KMS-11 (cell line): ENCODE measurements around the gene SYVN1.

Experiments used
- H2AFZ ChIP-seq: fragments of 200-600 bp; sonication (generic); 2 replicates; pipeline ENCODE4 v1.6.1; 2016; ENCODE audit warnings: antibody characterized with exemption, mixed run types, low read depth
- H3K27ac ChIP-seq: fragments of 200-600 bp; sonication (generic); 2 replicates; pipeline ENCODE4 v1.6.1; 2016; ENCODE audit warnings: mild to moderate bottlenecking, mixed run types
- H3K27me3 ChIP-seq: fragments of 200-600 bp; sonication (generic); 2 replicates; pipeline ENCODE4 v1.6.1; 2017; ENCODE audit warnings: mild to moderate bottlenecking, low read depth, mixed run types, moderate library complexity; ENCODE audit not compliant: insufficient read depth
- H3K36me3 ChIP-seq: fragments of 200-600 bp; sonication (generic); 2 replicates; pipeline ENCODE4 v1.6.1; 2017; ENCODE audit warnings: mild to moderate bottlenecking, mixed run types; ENCODE audit not compliant: insufficient read depth
- H3K4me1 ChIP-seq: fragments of 200-600 bp; sonication (generic); 2 replicates; pipeline ENCODE4 v1.6.1; 2016; ENCODE audit warnings: mild to moderate bottlenecking, low read depth, mixed run types; ENCODE audit not compliant: poor library complexity, severe bottlenecking
- H3K4me2 ChIP-seq: fragments of 200-600 bp; sonication (generic); 2 replicates; pipeline ENCODE4 v1.7.0; 2016; ENCODE audit warnings: mild to moderate bottlenecking, mixed run types
- H3K4me3 ChIP-seq: fragments of 200-600 bp; sonication (generic); IDR thresholded peaks from 2 replicates; pipeline ENCODE4 v1.6.1; 2017; ENCODE audit warnings: low read depth, low read length, mixed read lengths; ENCODE audit not compliant: insufficient read depth
- H3K79me2 ChIP-seq: fragments of 200-600 bp; sonication (generic); 2 replicates; pipeline ENCODE4 v1.6.1; 2016; ENCODE audit warnings: low read depth, mixed run types; ENCODE audit not compliant: insufficient read depth
- H3K9ac ChIP-seq: fragments of 200-600 bp; sonication (generic); 2 replicates; pipeline ENCODE4 v1.6.1; 2016; ENCODE audit warnings: mild to moderate bottlenecking, mixed run types
- H4K20me1 ChIP-seq: fragments of 200-600 bp; sonication (generic); 2 replicates; pipeline ENCODE4 v1.6.1; 2016; ENCODE audit warnings: mild to moderate bottlenecking, mixed run types; ENCODE audit not compliant: insufficient read depth
- CTCF ChIP-seq: fragments of 200-600 bp; sonication (generic); conservative IDR thresholded peaks from 2 replicates; pipeline ENCODE4 v1.6.1; 2017; ENCODE audit warnings: low read depth, mild to moderate bottlenecking, antibody characterized with exemption, low read length, moderate library complexity, mixed read lengths

SYVN1 gene

DNA sequence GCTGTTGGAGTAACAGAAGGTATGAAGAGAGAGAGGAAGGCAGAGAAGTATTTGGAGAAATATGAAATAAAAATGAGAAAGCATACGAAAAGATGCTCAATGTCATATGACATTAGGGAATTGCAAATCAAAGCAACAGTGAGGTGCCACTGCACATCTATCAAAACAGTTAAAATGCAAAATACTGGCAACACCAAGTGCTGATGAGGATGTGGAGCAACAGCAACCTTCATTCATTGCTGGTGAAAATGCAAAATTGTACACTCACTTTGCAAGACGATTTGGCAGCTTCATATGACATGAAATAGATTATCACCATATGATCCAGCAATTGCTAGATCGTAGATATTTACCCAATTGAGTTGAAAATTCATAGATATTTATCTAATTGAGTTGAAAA lies 26.3 kb upstream of the SYVN1 start:
- Histone ChIP-seq H3K27me3 (no peaks in the 10 kb centered on the region), H3K4me2 (no peak overlapping the region), H3K79me2 (no peaks in the 10 kb centered on the region), H3K4me3 (no peak overlapping the region), H4K20me1 (no peaks in the 10 kb centered on the region), H3K27ac (no peak overlapping the region), H3K9ac (no peak overlapping the region), H3K36me3 (no peaks in the 10 kb centered on the region), H3K4me1 (no peaks in the 10 kb centered on the region), H2AFZ (no peak overlapping the region)
- no peak for TF ChIP-seq CTCF

DNA sequence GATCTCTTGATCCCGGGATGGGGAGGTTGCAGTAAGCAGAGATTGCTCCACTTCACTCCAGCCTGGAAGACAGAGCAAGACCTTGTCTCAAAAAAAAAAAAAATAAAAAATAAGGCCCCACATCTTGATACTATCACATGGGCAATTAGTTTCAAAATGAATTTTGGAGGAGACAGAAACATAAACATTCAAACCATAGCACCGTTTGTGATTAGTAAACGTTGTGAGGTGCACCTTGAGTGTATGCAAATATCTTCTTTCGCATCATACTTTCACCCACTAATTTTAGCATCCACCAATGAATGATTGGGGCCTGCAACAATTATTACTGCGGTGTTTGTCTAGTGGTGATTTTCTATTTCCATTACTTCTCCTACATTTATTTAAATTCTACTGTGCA lies 24.7 kb upstream of the SYVN1 start:
- H4K20me1 ChIP-seq, result no peaks in the 10 kb centered on the region
- H2AFZ ChIP-seq, result no peak overlapping the region
- no peak for TF ChIP-seq CTCF

GRCh38 chr11:65157336-65157735 lies 23.0 kb upstream of the SYVN1 start:
- no peak for TF ChIP-seq CTCF
- Histone ChIP-seq H4K20me1 (no peaks in the 10 kb centered on the region), H3K4me2 (no peak overlapping the region), H3K79me2 (no peaks in the 10 kb centered on the region), H2AFZ (no peak overlapping the region), H3K36me3 (no peaks in the 10 kb centered on the region), H3K9ac (no peak overlapping the region), H3K27ac (no peak overlapping the region), H3K27me3 (no peaks in the 10 kb centered on the region), H3K4me3 (no peak overlapping the region), H3K4me1 (no peaks in the 10 kb centered on the region)

More for the DNA sequence above, 24.7 kb upstream of the SYVN1 start:
- Histone ChIP-seq H3K27me3 (no peaks in the 10 kb centered on the region), H3K79me2 (no peaks in the 10 kb centered on the region), H3K4me2 (no peak overlapping the region), H3K36me3 (no peaks in the 10 kb centered on the region), H3K9ac (no peak overlapping the region), H3K4me3 (no peak overlapping the region), H3K27ac (no peak overlapping the region), H3K4me1 (no peaks in the 10 kb centered on the region)

- Histone ChIP-seq H2AFZ (no peak overlapping the region), H3K4me1 (no peaks in the 10 kb centered on the region), H3K27me3 (no peaks in the 10 kb centered on the region), H3K4me3 (no peak overlapping the region), H3K79me2 (no peaks in the 10 kb centered on the region), H3K4me2 (no peak overlapping the region), H4K20me1 (no peaks in the 10 kb centered on the region), H3K36me3 (no peaks in the 10 kb centered on the region), H3K27ac (no peak overlapping the region), H3K9ac (no peak overlapping the region)
- TF ChIP-seq CTCF, result no peak
Observed at GRCh38 chr11:65156926-65157325, 22.6 kb upstream of the SYVN1 start.
